SK-N-SH treated with all-trans-retinoic acid at 6 μM for 48 hours (cell line): Measurements from ENCODE around the gene NPAS1.

ENCODE experiments used
- ESRRG ChIP-seq: fragments of 250-450 bp; sonication (Bioruptor Pico); IDR thresholded peaks from 2 replicates; pipeline ENCODE4 v1.6.1; 2021; ENCODE audit warnings: mild to moderate bottlenecking
- POU6F1 ChIP-seq: fragments of 250-450 bp; sonication (Bioruptor Pico); IDR thresholded peaks from 2 replicates; pipeline ENCODE4 v1.8.0; 2021; ENCODE audit warnings: low read depth, mild to moderate bottlenecking, moderate library complexity, borderline replicate concordance
- SNAI2 ChIP-seq: fragments of 250-450 bp; sonication (Bioruptor Pico); IDR thresholded peaks from 2 replicates; pipeline ENCODE4 v1.5.0; 2020; ENCODE audit warnings: mild to moderate bottlenecking, moderate library complexity
- TOX ChIP-seq: fragments of 250-450 bp; sonication (Bioruptor Pico); IDR thresholded peaks from 2 replicates; pipeline ENCODE4 v1.8.0; 2021; ENCODE audit warnings: mild to moderate bottlenecking, moderate library complexity, borderline replicate concordance
- TSHZ2 ChIP-seq: fragments of 250-450 bp; sonication (Bioruptor Pico); IDR thresholded peaks from 2 replicates; pipeline ENCODE4 v1.5.0; 2020; ENCODE audit warnings: mild to moderate bottlenecking, moderate library complexity

DNA sequence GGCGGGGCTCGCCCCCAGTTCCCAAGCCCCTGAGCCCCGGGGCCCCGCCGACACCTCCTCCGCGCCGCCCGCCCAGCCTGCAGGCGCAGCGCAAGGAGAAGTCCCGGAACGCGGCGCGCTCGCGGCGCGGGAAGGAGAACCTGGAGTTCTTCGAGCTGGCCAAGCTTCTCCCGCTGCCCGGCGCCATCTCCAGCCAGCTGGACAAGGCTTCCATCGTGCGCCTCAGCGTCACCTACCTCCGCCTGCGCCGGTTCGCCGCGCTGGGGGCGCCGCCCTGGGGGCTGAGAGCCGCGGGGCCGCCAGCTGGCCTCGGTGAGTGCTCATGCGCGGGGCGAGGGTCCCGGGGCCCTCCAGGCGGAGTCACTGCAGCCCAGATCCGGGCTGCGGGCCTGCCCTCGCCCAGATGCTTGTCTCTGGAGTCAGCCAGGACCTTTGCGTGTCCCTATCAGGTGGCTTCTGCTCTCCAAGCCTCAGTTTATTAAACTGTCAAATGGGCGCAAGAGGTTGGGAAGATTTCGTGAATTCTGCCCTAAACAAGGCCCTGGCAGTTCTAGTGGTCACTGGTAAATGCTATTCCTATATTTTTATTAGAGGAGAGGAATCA is 2.0 kb downstream of the NPAS1 start:
- TF ChIP-seq TOX (CRISPR knock-in tag) (no peak), SNAI2 (CRISPR knock-in tag) (no peak), POU6F1 (CRISPR knock-in tag) (no peak), TSHZ2 (CRISPR knock-in tag) (no peak), ESRRG (no peak)
